SK-N-SH (cell line): Measurements from ENCODE around the gene MAD1L1.

ENCODE experiments used
- CTCF ChIP-seq: fragments of 200-600 bp; sonication (generic); IDR thresholded peaks from 2 replicates; pipeline ENCODE4 v1.6.1; 2017; ENCODE audit warnings: antibody characterized with exemption, mild to moderate bottlenecking, moderate library complexity
- EP300 ChIP-seq, 2 experiments: IDR thresholded peaks; 2 replicates each; pipeline versions ENCODE4 v1.4.0 to v1.6.1; 2012; ENCODE audit warnings: borderline replicate concordance in 1 of 2, low read depth in 1 of 2, low read length in 1 of 2
- EZH2phosphoT487 ChIP-seq: fragments of 200-600 bp; sonication (generic); IDR thresholded peaks from 2 replicates; pipeline ENCODE4 v1.6.1; 2017; ENCODE audit warnings: low read depth, mixed run types, mild to moderate bottlenecking, antibody characterized with exemption, moderate library complexity, borderline replicate concordance
- FOSL2 ChIP-seq: IDR thresholded peaks from 2 replicates; pipeline ENCODE4 v1.4.0; 2012; ENCODE audit warnings: low read depth, mild to moderate bottlenecking, moderate library complexity, borderline replicate concordance
- MXI1 ChIP-seq: IDR thresholded peaks from 2 replicates; pipeline ENCODE4 v1.6.1; 2012; ENCODE audit warnings: mild to moderate bottlenecking, low read depth, low read length, improper control_type of control experiment
- NFIC ChIP-seq: IDR thresholded peaks from 2 replicates; pipeline ENCODE4 v1.4.0; 2012; ENCODE audit warnings: borderline replicate concordance
- TAF1 ChIP-seq: IDR thresholded peaks from 2 replicates; pipeline ENCODE4 v1.6.1; 2012; ENCODE audit warnings: low read depth, mild to moderate bottlenecking, low read length, moderate library complexity, borderline replicate concordance
- USF1 ChIP-seq: IDR thresholded peaks from 2 replicates; pipeline ENCODE4 v1.4.0; 2012; ENCODE audit warnings: low read depth, borderline replicate concordance
- USF2 ChIP-seq: fragments of 150-350 bp; IDR thresholded peaks from 2 replicates; pipeline ENCODE4 v1.6.1; 2017; ENCODE audit warnings: antibody characterized with exemption, low read length, low read depth, borderline replicate concordance
- TF ChIP-seq, protein P1 (sequence below): IDR thresholded peaks from 2 replicates; pipeline ENCODE4 v1.6.1; 2012; ENCODE audit warnings: mild to moderate bottlenecking, low read depth, low read length, moderate library complexity

DNA sequence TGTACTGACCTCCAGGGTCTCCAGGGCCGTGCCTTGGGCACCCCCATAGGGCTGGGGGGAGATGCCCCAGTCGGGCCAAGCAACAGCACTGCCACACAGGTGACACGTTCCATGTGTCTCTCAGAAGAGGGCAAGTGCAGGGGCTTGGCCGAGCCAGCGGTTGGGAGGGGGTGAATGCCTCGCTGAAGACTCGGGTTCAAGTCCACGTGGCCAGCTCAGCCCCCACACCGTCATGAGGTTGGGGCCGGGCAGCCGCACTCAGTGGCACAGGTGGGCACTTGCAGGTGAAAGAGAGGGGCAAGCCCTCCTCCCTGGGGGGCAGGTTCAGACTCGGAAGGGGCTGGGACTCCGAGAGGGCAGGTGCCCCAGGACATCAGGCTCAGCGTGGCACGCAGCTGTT, 153.8 kb downstream of the MAD1L1 start:
- TF ChIP-seq CTCF (no peak), EZH2phosphoT487 (no peak), TAF1 (no peak), MXI1 (no peak), FOSL2 (no peak), USF1 (no peak), NFIC (no peak), USF2 (no peak), EP300 (IDR thresholded peaks at IDR 0.05; ENCODE audit: borderline replicate concordance in 1 of 2, low read depth in 1 of 2, low read length in 1 of 2) (no peak)
- TF ChIP-seq, protein P1, sequence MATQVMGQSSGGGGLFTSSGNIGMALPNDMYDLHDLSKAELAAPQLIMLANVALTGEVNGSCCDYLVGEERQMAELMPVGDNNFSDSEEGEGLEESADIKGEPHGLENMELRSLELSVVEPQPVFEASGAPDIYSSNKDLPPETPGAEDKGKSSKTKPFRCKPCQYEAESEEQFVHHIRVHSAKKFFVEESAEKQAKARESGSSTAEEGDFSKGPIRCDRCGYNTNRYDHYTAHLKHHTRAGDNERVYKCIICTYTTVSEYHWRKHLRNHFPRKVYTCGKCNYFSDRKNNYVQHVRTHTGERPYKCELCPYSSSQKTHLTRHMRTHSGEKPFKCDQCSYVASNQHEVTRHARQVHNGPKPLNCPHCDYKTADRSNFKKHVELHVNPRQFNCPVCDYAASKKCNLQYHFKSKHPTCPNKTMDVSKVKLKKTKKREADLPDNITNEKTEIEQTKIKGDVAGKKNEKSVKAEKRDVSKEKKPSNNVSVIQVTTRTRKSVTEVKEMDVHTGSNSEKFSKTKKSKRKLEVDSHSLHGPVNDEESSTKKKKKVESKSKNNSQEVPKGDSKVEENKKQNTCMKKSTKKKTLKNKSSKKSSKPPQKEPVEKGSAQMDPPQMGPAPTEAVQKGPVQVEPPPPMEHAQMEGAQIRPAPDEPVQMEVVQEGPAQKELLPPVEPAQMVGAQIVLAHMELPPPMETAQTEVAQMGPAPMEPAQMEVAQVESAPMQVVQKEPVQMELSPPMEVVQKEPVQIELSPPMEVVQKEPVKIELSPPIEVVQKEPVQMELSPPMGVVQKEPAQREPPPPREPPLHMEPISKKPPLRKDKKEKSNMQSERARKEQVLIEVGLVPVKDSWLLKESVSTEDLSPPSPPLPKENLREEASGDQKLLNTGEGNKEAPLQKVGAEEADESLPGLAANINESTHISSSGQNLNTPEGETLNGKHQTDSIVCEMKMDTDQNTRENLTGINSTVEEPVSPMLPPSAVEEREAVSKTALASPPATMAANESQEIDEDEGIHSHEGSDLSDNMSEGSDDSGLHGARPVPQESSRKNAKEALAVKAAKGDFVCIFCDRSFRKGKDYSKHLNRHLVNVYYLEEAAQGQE, result no peak
